Activated CD4-positive, alpha-beta memory T cell treated with anti-CD3 and anti-CD28 coated beads, Interleukin-2, amount 10 ng/mL, durations not matched to agents 7 days and 5 days (primary cell): ENCODE measurements around the gene KRTAP12-2. TPM values are rescaled to one million over a fixed set of nuclear protein-coding genes. Genes with fewer than 3 reads are reported as not detected.
"Not testable (repeated sequence)": the region's sequence is repeated elsewhere in the genome, so short reads cannot be mapped to it uniquely, and the experiment has no call there.

Source experiments
- CTCF ChIA-PET: fragments of 350-600 bp; sonication (Branson Sonifier 250); formaldehyde crosslinking; loops from one replicate; lab custom pipeline; 2021; ENCODE audit warnings: antibody characterized with exemption, inconsistent platforms; lab: Charles Lee
- POLR2A ChIA-PET: fragments of 350-600 bp; sonication (Branson Sonifier 250); formaldehyde crosslinking; loops from one replicate; lab custom pipeline; 2021; ENCODE audit warnings: antibody characterized with exemption; lab: Charles Lee
- DNase-seq: peaks from one replicate; pipeline ENCODE4 v3.0.0-alpha.2; 2020
- H3K27ac Mint-ChIP-seq: one replicate; pipeline ENCODE4 v1.8.0; 2021; ENCODE audit warnings: mild to moderate bottlenecking, mixed read lengths
- H3K27me3 Mint-ChIP-seq: one replicate; pipeline ENCODE4 v1.8.0; 2021; ENCODE audit warnings: mixed read lengths
- H3K36me3 Mint-ChIP-seq: one replicate; pipeline ENCODE4 v1.8.0; 2021; ENCODE audit warnings: low read depth, mixed read lengths
- H3K4me1 Mint-ChIP-seq: one replicate; pipeline ENCODE4 v1.8.0; 2021; ENCODE audit warnings: mixed read lengths
- H3K4me3 Mint-ChIP-seq: one replicate; pipeline ENCODE4 v1.8.0; 2021; ENCODE audit warnings: mild to moderate bottlenecking, mixed read lengths
- H3K9me3 Mint-ChIP-seq: one replicate; pipeline ENCODE4 v1.8.0; 2021; ENCODE audit warnings: mixed read lengths
- total RNA-seq, 2 experiments: library from RNA; stranded (reverse); gene quantifications; one replicate each; pipeline ENCODE4 v1.2.3, GENCODE V29; 2021

The KRTAP12-2 gene
- total RNA-seq, 2 experiments from 2014 or later = not detected

GRCh38 chr21:44661567-44661966, 5.2 kb downstream of the KRTAP12-2 start:
- Mint-ChIP-seq H3K9me3 (peaks cover 22% of the 10 kb centered on the region), H3K36me3 (peaks cover 34% of the 10 kb centered on the region), H3K4me1 (peaks cover 36% of the 10 kb centered on the region), H3K27me3 (peaks cover 25% of the 10 kb centered on the region)
- H3K27ac Mint-ChIP-seq, POLR2A ChIA-PET, DNase-seq, H3K4me3 Mint-ChIP-seq, CTCF ChIA-PET: not testable (repeated sequence)

DNA sequence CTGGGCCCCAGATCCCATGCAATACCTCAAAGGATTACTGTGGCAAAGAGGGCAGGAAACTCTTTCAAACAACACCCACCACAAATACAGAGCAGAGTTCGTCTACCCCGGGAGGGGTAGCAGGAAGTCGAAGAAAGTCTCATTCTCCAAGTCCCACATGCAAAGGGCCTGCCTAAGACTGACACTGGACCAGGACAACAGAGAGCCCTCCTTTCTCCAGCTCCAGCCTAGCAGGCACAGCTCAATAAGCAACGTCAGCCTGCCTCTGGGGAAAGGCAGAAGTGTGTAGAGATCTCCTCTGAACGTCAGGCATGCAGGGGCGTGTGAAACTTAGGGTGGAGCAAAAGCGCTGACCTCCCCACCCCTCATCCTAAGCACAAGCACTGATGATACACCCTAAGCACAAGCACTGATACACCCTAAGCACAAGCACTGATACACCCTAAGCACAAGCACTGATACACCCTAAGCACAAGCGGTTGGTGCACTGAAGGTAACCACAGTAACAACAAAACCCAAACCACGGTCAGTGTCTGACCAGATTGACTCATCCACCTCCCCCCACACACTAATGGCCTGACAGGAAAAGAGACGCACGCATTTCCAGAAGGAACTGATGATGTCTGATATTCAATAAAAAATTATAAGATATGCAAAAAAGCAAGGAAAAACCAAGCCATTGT, 7.7 kb downstream of the KRTAP12-2 start:
- Mint-ChIP-seq H3K36me3 (peaks cover 47% of the 10 kb centered on the region), H3K4me3 (no peak overlapping the region), H3K27ac (peak overlapping the region; percentile 93), H3K27me3 (peaks cover 10% of the 10 kb centered on the region), H3K9me3 (peaks cover 33% of the 10 kb centered on the region), H3K4me1 (peaks cover 57% of the 10 kb centered on the region)
- ChIA-PET POLR2A (interaction anchor here (2.5 kb wide), 1 partner anchor 40 kb away, joined by 18 read pairs; no protein-coding TSS in a partner anchor), CTCF (interaction anchor here (2.2 kb wide), 1 partner anchor 40 kb away, joined by 6 read pairs; no protein-coding TSS in a partner anchor)
- DNase-seq = peak; percentile 37

DNA sequence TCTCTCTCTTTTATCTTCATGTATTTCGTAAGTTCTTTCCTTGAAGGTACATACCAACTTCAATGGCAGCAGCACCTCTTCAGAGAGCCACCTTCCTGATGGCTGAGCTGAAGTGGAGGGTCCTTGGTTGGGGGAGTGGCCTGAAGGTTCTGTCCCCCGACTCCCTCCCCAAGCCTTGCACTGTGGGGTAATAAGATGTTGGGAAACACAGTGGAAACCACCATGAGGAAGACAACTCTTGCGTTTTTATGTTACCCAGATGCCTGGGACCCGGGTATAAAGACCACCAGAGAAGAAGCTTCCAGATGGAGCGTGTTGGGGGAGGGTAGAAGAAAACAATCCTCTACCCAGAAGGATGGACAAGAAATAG, 8.2 kb downstream of the KRTAP12-2 start:
- H3K27ac Mint-ChIP-seq = peak overlapping the region; percentile 93
- H3K36me3 Mint-ChIP-seq = peaks cover 53% of the 10 kb centered on the region
- peaks cover 62% of the 10 kb centered on the region for H3K4me1 Mint-ChIP-seq
- H3K4me3 Mint-ChIP-seq = no peak overlapping the region
- H3K9me3 Mint-ChIP-seq = peaks cover 32% of the 10 kb centered on the region
- DNase-seq = no peak
- H3K27me3 Mint-ChIP-seq = peaks cover 10% of the 10 kb centered on the region
- ChIA-PET POLR2A (interaction anchor here (1.5 to 2.5 kb wide), 3 partner anchors 40 to 111 kb away, joined by 3 to 18 read pairs (median 6); no protein-coding TSS in a partner anchor), CTCF (interaction anchor here (2.2 kb wide), 1 partner anchor 40 kb away, joined by 6 read pairs; no protein-coding TSS in a partner anchor)

- Mint-ChIP-seq H3K36me3 (peaks cover 56% of the 10 kb centered on the region), H3K9me3 (peaks cover 31% of the 10 kb centered on the region), H3K4me3 (peak within 1 kb of the TSS; percentile 40), H3K27ac (peak within 1 kb of the TSS; percentile 93), H3K4me1 (peaks cover 64% of the 10 kb centered on the region), H3K27me3 (peaks cover 8% of the 10 kb centered on the region)
- POLR2A ChIA-PET = interaction anchor here (0.7 to 2.5 kb wide), 12 partner anchors 11 to 575 kb away, joined by 3 to 18 read pairs (median 4); partner anchors contain the start of gene KRTAP10-11
- CTCF ChIA-PET = interaction anchor here (1.2 to 2.2 kb wide), 2 partner anchors 39 to 135 kb away, joined by 3 to 6 read pairs; no protein-coding TSS in a partner anchor
- DNase-seq = peak; percentile 67
Measured at GRCh38 chr21:44657635-44658540, 8.8 kb downstream of the KRTAP12-2 start, which contains the start of gene KRTAP12-3. KRTAP12-3 (plus strand) TSS chr21:44657932; CDS start chr21:44657980, 48 bp downstream.

DNA sequence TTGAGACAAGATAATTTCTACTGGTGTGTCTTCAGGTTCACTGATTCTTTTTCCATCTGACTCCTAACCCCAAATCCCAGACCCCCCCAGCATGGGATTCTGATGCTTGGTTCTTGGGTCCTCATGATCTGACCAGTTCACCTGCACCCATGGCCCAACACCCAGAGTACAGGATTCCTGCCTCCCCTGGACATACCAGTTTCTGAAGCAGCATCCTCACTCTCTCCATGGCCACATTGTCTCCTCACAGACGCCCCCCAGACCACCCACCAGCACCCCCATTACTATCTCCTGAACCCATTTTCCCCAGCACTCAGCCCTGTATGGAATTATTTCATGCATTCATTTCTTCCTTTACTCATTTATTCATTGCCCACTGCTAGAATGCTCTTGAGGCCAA, 9.9 kb downstream of the KRTAP12-2 start:
- ChIA-PET CTCF (interaction anchor here (1.2 to 2.2 kb wide), 2 partner anchors 38 to 136 kb away, joined by 3 to 6 read pairs; no protein-coding TSS in a partner anchor), POLR2A (interaction anchor here (0.9 to 2.5 kb wide), 7 partner anchors 11 to 574 kb away, joined by 3 to 18 read pairs (median 4); partner anchors contain the start of gene KRTAP10-11)
- Mint-ChIP-seq H3K4me1 (peaks cover 64% of the 10 kb centered on the region), H3K27me3 (peaks cover 3% of the 10 kb centered on the region), H3K27ac (peak overlapping the region; percentile 93), H3K36me3 (peaks cover 56% of the 10 kb centered on the region), H3K9me3 (peaks cover 31% of the 10 kb centered on the region), H3K4me3 (peak overlapping the region; percentile 40)
- no peak for DNase-seq

- Mint-ChIP-seq H3K27me3 (no peaks in the 10 kb centered on the region), H3K4me3 (no peak within 1 kb of the TSS), H3K36me3 (peaks cover 48% of the 10 kb centered on the region), H3K4me1 (peaks cover 59% of the 10 kb centered on the region), H3K9me3 (peaks cover 31% of the 10 kb centered on the region), H3K27ac (peak within 1 kb of the TSS; percentile 63)
- no peak for DNase-seq
- ChIA-PET POLR2A (interaction anchor here (2.2 kb wide), 1 partner anchor 36 kb away, joined by 9 read pairs; no protein-coding TSS in a partner anchor), CTCF (interaction anchor here (0.9 to 1.6 kb wide), 2 partner anchors 10 to 139 kb away, joined by 3 to 4 read pairs; no protein-coding TSS in a partner anchor)
Measured at GRCh38 chr21:44654576-44655175, 12.1 kb downstream of the KRTAP12-2 start, which contains the start of gene KRTAP12-4. KRTAP12-4 (minus strand) TSS chr21:44654659; CDS start chr21:44654614, 45 bp downstream.

- POLR2A ChIA-PET = interaction anchor here (1.2 to 2.2 kb wide), 2 partner anchors 34 to 35 kb away, joined by 4 to 9 read pairs; no protein-coding TSS in a partner anchor
- Mint-ChIP-seq H3K9me3 (peaks cover 28% of the 10 kb centered on the region), H3K4me3 (no peak overlapping the region), H3K27me3 (no peaks in the 10 kb centered on the region), H3K36me3 (peaks cover 45% of the 10 kb centered on the region), H3K4me1 (peaks cover 51% of the 10 kb centered on the region), H3K27ac (peak overlapping the region; percentile 63)
- CTCF ChIA-PET = interaction anchor here (0.7 to 1.0 kb wide), 3 partner anchors 9 to 88 kb away, joined by 3 to 4 read pairs (median 4); no protein-coding TSS in a partner anchor
- DNase-seq = peak; percentile 49
Measured at GRCh38 chr21:44653656-44654575, 12.8 kb downstream of the KRTAP12-2 start.

DNA sequence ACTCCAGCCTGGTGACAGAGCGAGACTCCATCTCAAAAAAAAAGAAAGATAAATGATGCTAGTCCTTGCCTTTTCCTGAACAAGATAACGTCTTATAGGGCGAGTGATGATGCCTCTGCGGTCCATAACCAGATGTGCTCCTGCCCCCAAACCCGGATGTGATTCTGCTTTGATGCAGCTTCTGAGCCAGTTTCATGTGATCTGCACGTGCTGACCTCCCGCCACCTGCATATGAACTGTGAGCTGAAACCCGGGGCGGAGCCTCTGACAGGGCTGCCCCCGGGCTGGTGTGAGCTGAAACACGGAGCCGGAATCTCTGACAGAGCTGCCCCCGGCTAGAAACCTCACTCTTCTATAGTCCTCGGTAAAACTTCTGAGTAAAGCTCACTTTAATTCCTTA, 13.6 kb downstream of the KRTAP12-2 start:
- POLR2A ChIA-PET = interaction anchor here (1.2 kb wide), 1 partner anchor 34 kb away, joined by 4 read pairs; no protein-coding TSS in a partner anchor
- no peaks in the 10 kb centered on the region for H3K27me3 Mint-ChIP-seq
- peaks cover 23% of the 10 kb centered on the region for H3K9me3 Mint-ChIP-seq
- DNase-seq = no peak
- no peak overlapping the region for H3K27ac Mint-ChIP-seq
- no peak overlapping the region for H3K4me3 Mint-ChIP-seq
- CTCF ChIA-PET = interaction anchor here (0.7 to 1.0 kb wide), 2 partner anchors 34 to 89 kb away, joined by 4 read pairs; no protein-coding TSS in a partner anchor
- peaks cover 43% of the 10 kb centered on the region for H3K4me1 Mint-ChIP-seq
- peaks cover 39% of the 10 kb centered on the region for H3K36me3 Mint-ChIP-seq

GRCh38 chr21:44650973-44651675, 15.6 kb downstream of the KRTAP12-2 start:
- CTCF ChIA-PET = no interaction called here
- H3K4me3 Mint-ChIP-seq = no peak overlapping the region
- H3K27me3 Mint-ChIP-seq = no peaks in the 10 kb centered on the region
- H3K36me3 Mint-ChIP-seq = peaks cover 22% of the 10 kb centered on the region
- H3K27ac Mint-ChIP-seq = no peak overlapping the region
- POLR2A ChIA-PET = no interaction called here
- peaks cover 23% of the 10 kb centered on the region for H3K4me1 Mint-ChIP-seq
- DNase-seq = no peak
- peaks cover 16% of the 10 kb centered on the region for H3K9me3 Mint-ChIP-seq

DNA sequence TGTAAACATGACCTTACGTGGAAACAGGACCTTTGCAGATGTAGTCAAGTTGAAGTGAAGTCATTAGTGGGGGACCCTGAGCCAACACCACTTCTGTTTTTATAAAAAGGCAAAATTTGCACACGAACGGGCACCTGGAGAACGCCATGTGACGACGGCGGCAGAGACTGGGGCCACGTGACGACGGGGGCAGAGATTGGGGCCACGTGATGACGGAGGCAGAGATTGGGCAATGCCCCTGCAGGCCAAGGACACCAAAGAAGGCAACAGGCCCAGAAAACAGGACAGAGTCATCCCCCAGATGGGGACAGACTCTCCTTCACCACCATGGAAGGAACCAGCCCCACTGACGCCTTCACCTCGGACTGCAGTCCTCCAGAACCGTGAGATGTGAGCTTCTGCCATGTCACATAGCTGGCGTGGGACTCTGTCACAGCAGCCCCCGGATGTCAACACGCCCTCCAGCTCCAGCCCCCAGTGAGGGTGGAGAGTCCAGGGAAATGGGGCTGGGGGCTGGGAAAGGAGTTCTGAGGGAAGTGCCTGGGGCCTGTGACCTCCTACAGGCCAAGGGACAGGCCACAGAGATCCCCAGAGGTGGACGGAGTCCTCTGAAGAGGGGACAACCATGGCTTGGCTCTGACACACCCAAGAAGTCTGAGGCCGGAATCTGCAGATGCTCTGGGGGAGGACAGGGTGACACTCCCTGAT, 16.3 kb downstream of the KRTAP12-2 start:
- CTCF ChIA-PET = no interaction called here
- no peaks in the 10 kb centered on the region for H3K27me3 Mint-ChIP-seq
- no peak for DNase-seq

More for the DNA sequence above, 16.3 kb downstream of the KRTAP12-2 start:
- H3K4me3 Mint-ChIP-seq = no peak overlapping the region
- peaks cover 18% of the 10 kb centered on the region for H3K4me1 Mint-ChIP-seq
- no peak overlapping the region for H3K27ac Mint-ChIP-seq
- H3K9me3 Mint-ChIP-seq = peaks cover 9% of the 10 kb centered on the region
- peaks cover 18% of the 10 kb centered on the region for H3K36me3 Mint-ChIP-seq
- POLR2A ChIA-PET = no interaction called here
